Activated CD8-positive, alpha-beta memory T cell treated with anti-CD3 and anti-CD28 coated beads for 48 hours (primary cell): Measurements from ENCODE around the gene FGD4.

Experiments
- DNase-seq, 3 experiments: peaks; one replicate each; pipeline ENCODE4 v3.0.0-alpha.2; 2020; ENCODE audit warnings: low read depth in 2 of 3, low spot score in 2 of 3

FGD4 gene

GRCh38 chr12:32402946-32403345 lies 3.6 kb downstream of the FGD4 start:
- no peak for DNase-seq

- DNase-seq, result no peak
These were observed 8.4 kb downstream of the FGD4 start for GRCh38 chr12:32407795-32408194.

- DNase-seq, result no peak
These were observed 14.1 kb downstream of the FGD4 start for GRCh38 chr12:32413412-32413811.

- DNase-seq, result no peak
These were observed 18.9 kb downstream of the FGD4 start for GRCh38 chr12:32418221-32418620.

GRCh38 chr12:32418903-32419519 lies 19.7 kb downstream of the FGD4 start:
- DNase-seq, result no peak

GRCh38 chr12:32419520-32419960 lies 20.2 kb downstream of the FGD4 start:
- no peak for DNase-seq

GRCh38 chr12:32420356-32420755 lies 21.0 kb downstream of the FGD4 start:
- no peak for DNase-seq

- no peak for DNase-seq
These were observed 24.2 kb downstream of the FGD4 start for GRCh38 chr12:32423559-32423958.

- DNase-seq, result no peak
These were observed 31.7 kb downstream of the FGD4 start for GRCh38 chr12:32431025-32431424.

GRCh38 chr12:32435921-32436705 lies 36.8 kb downstream of the FGD4 start:
- DNase-seq, result no peak

- DNase-seq, result no peak
These were observed 37.7 kb downstream of the FGD4 start for GRCh38 chr12:32437095-32437515.

- DNase-seq, result no peak
These were observed 40.9 kb downstream of the FGD4 start for GRCh38 chr12:32440120-32440865.

GRCh38 chr12:32443491-32443890 lies 44.1 kb downstream of the FGD4 start:
- DNase-seq, result no peak

GRCh38 chr12:32444895-32445294 lies 45.5 kb downstream of the FGD4 start:
- no peak for DNase-seq

GRCh38 chr12:32445356-32445755 lies 46.0 kb downstream of the FGD4 start:
- no peak for DNase-seq

- no peak for DNase-seq
These were observed 47.2 kb downstream of the FGD4 start for GRCh38 chr12:32446316-32447119.

- no peak for DNase-seq
These were observed 49.2 kb downstream of the FGD4 start for GRCh38 chr12:32448586-32448985.

- no peak for DNase-seq
These were observed 51.0 kb downstream of the FGD4 start for GRCh38 chr12:32450363-32450762.

GRCh38 chr12:32450768-32451167 lies 51.4 kb downstream of the FGD4 start:
- DNase-seq, result no peak

- no peak for DNase-seq
These were observed 52.5 kb downstream of the FGD4 start for GRCh38 chr12:32451816-32452215.

- DNase-seq, result no peak
These were observed 54.7 kb downstream of the FGD4 start for GRCh38 chr12:32454075-32454474.
